ENCODE data around the gene NQO1. TPM values are rescaled to one million over a fixed set of nuclear protein-coding genes. Genes with fewer than 3 reads are reported as not detected.

The NQO1 gene
- total and polyA plus RNA-seq, 2 of the 8 experiments (the other 6 are each of a cell fraction or from before 2014, with no cell fraction given) = 32.7 to 45.7 TPM

- Histone ChIP-seq H3K36me3 (ENCODE audit: control insufficient read depth in 2 of 4, insufficient read depth in 4 of 4, low read length in 3 of 4) (peaks cover 59 to 89% (median 77%) of the 10 kb centered on the region in 4 experiments), H4K91ac (replicated peaks; ENCODE audit: insufficient read length, low read length) (no peak overlapping the region), H3K79me2 (ENCODE audit: control insufficient read depth in 1 of 2, insufficient read depth in 2 of 2, low read length in 2 of 2) (peaks cover 0 to 10% of the 10 kb centered on the region in 2 experiments; a peak in 2 of 4 replicates), H3K18ac (ENCODE audit: extremely low read depth, low read length) (no peak overlapping the region), H3K23me2 (ENCODE audit: low read depth, low read length) (no peaks in the 10 kb centered on the region), H2BK120ac (replicated peaks; ENCODE audit: low read depth, low read length) (no peak overlapping the region), H3K27me3 (replicated peaks in 1 of 4; ENCODE audit: control insufficient read depth in 3 of 4, extremely low read depth in 1 of 4, insufficient read depth in 3 of 4, low read length in 3 of 4) (no peaks in the 10 kb centered on the region), H3K9ac (replicated peaks in 1 of 4; ENCODE audit: extremely low read depth in 1 of 4, low read depth in 3 of 4, low read length in 3 of 4) (no peak overlapping the region), H2AFZ (ENCODE audit: low read length) (no peak overlapping the region), H3K56ac (replicated peaks; ENCODE audit: insufficient read length, low read depth, low read length) (no peak overlapping the region), H2BK5ac (ENCODE audit: low read depth, low read length) (no peak overlapping the region), H4K8ac (ENCODE audit: extremely low read depth, insufficient read depth, low read length) (no peak overlapping the region), H4K20me1 (replicated peaks in 1 of 2; ENCODE audit: control insufficient read depth in 1 of 2, insufficient read depth in 2 of 2, low read length in 2 of 2) (peaks cover 0 to 22% of the 10 kb centered on the region in 2 experiments), H3K4ac (replicated peaks; ENCODE audit: insufficient read length, low read depth, low read length) (no peak overlapping the region), H2AK5ac (ENCODE audit: low read depth, low read length) (no peak overlapping the region), H2BK12ac (ENCODE audit: low read depth, low read length) (no peak overlapping the region), H3K14ac (ENCODE audit: insufficient read length) (no peak overlapping the region), H3K27ac (ENCODE audit: low read depth, low read length) (no peak overlapping the region), H2BK15ac (ENCODE audit: low read length) (no peak overlapping the region), H2BK20ac (ENCODE audit: low read length) (no peak overlapping the region), H3K4me1 (replicated peaks in 1 of 4; ENCODE audit: control insufficient read depth in 3 of 4, insufficient read depth in 4 of 4, low read length in 3 of 4) (no peaks in the 10 kb centered on the region), H3K79me1 (ENCODE audit: low read depth, low read length) (peaks cover 10% of the 10 kb centered on the region), H4K5ac (ENCODE audit: insufficient read length, low read depth, low read length) (no peak overlapping the region), H3K9me3 (ENCODE audit: insufficient read depth in 2 of 2, low read depth in 1 of 2, low read length in 1 of 2) (no peaks in the 10 kb centered on the region), H3K4me2 (ENCODE audit: insufficient read depth in 1 of 2, low read depth in 2 of 2, low read length in 2 of 2) (no peak overlapping the region), H3K4me3 (ENCODE audit: extremely low read depth in 1 of 4, insufficient read depth in 2 of 4, low read depth in 3 of 4, low read length in 4 of 4) (no peak overlapping the region), H3K23ac (ENCODE audit: insufficient read length) (no peak overlapping the region)
- WGBS, 2 experiments (ENCODE audit: extremely low coverage in 1 of 2, insufficient coverage in 1 of 2, insufficient read length in 1 of 2, insufficient replicate concordance in 2 of 2, low coverage in 1 of 2, low lambda C conversion rate in 2 of 2, missing lambda C conversion rate in 1 of 2) = 96% methylated on average over 8 of the region's 8 CpGs; no CpG with 5 or more reads in 1 of the 2 experiments
- TF ChIP-seq E2F6 (IDR thresholded peaks at IDR 0.05) (no peak), FOSL1 (IDR thresholded peaks at IDR 0.05; ENCODE audit: insufficient read depth, low read depth, low read length) (no peak), CBX8 (IDR thresholded peaks at IDR 0.05; ENCODE audit: borderline replicate concordance, low read depth, low read length) (no peak)
- FAIRE-seq (no peak), DNase-seq (ENCODE audit: low read depth in 1 of 2, low spot score in 2 of 2) (no peak)
- ChIA-PET CTCF (ENCODE audit: partially characterized antibody) (interaction anchor here (0.8 to 2.2 kb wide), 3 partner anchors 7 to 41 kb away, joined by 3 to 16 read pairs (median 4); partner anchors contain the start of genes NOB1 and WWP2), POLR2A (ENCODE audit: partially characterized antibody) (interaction anchor here (0.7 to 3.2 kb wide), 5 partner anchors 7 to 218 kb away, joined by 3 to 11 read pairs (median 4); partner anchors contain the start of genes NOB1 and NQO1)
Measured at GRCh38 chr16:69747115-69747514, 20.8 kb upstream of the NQO1 start.

Data from H1 (cell line).